GM04503 (cell line): ENCODE data around the gene GARS1.
"Not testable (repeated sequence)": the region's sequence is repeated elsewhere in the genome, so short reads cannot be mapped to it uniquely, and the experiment has no call there.

Experiments used
- DNase-seq: peaks from one replicate; pipeline ENCODE4 v3.0.0-alpha.2; 2012; ENCODE audit warnings: low read depth

GARS1 gene, protein sequence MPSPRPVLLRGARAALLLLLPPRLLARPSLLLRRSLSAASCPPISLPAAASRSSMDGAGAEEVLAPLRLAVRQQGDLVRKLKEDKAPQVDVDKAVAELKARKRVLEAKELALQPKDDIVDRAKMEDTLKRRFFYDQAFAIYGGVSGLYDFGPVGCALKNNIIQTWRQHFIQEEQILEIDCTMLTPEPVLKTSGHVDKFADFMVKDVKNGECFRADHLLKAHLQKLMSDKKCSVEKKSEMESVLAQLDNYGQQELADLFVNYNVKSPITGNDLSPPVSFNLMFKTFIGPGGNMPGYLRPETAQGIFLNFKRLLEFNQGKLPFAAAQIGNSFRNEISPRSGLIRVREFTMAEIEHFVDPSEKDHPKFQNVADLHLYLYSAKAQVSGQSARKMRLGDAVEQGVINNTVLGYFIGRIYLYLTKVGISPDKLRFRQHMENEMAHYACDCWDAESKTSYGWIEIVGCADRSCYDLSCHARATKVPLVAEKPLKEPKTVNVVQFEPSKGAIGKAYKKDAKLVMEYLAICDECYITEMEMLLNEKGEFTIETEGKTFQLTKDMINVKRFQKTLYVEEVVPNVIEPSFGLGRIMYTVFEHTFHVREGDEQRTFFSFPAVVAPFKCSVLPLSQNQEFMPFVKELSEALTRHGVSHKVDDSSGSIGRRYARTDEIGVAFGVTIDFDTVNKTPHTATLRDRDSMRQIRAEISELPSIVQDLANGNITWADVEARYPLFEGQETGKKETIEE

DNA sequence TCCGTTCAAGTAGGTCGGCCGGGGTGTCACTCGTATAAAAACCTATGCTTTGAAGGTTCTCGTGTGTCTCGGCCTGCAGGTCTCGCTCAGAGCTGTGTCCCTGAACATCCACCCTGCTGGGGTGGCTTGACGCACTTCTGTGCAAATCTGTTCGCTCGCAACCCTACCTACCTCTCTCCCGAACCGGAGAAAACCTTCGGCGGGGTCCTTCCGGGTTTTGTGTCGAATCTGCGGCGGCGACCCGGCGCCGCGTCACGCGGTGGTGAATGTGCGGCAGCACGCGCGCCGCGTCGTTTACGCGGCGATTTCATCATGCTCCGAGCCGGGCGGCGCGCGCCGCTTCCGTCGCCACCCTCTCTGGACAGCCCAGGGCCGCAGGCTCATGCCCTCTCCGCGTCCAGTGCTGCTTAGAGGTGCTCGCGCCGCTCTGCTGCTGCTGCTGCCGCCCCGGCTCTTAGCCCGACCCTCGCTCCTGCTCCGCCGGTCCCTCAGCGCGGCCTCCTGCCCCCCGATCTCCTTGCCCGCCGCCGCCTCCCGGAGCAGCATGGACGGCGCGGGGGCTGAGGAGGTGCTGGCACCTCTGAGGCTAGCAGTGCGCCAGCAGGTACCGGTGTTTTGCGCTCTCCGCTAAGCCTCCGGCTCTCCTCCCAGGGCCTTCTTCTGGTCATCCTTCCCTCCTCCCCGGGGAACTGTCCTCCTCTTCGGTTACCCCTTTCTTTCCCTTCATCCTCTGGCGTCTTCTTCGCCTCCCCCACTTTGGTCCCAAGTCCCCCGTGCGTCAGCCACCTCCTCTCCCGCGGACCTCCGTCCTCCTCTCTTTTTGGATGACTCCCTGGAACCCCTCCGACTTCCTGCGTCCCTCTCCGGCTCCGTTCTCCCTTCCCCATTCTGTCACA, at the start of gene GARS1:
TSS of gene GARS1 (plus strand) at position 339 of the 896 bp plus-strand sequence. CDS start at position 383, 44 bp downstream.
- DNase-seq: peak; percentile 57

DNA sequence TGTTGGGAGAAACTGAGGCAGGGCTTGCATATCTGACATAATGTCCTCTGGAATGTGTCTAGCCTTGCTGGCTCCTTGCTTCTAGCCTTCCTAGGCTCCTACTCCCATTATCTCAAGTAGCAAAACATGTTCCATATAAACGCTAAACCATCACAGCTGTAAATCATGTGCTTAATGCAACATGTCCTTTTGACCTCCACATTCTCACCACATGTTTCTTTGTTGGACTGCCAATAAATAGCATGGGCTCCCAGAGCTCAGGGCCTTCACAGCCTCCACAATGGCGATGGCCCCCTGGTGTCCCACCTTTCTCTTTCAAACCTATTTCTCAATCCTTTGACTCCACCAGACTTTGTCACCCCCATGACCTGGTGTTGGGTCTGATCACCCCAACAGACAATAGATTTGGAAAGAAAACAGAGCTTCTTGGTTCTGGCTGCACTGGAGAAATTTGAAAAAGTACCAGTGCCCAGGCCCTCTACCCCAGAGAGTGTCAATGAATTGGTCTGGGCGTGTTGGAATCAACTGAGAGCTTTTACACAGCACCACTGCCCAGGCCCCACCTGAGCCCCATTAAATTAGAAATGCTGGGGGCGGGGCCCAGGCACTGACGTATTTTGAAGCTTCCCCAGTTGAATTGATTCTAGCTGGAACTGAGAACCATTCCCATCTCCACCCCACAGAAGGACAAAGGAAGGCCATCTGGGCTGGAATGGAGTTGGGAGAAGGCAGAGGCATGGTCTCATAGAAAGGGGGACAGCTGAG, 48.7 kb upstream of the GARS1 start:
- no peak for DNase-seq

DNA sequence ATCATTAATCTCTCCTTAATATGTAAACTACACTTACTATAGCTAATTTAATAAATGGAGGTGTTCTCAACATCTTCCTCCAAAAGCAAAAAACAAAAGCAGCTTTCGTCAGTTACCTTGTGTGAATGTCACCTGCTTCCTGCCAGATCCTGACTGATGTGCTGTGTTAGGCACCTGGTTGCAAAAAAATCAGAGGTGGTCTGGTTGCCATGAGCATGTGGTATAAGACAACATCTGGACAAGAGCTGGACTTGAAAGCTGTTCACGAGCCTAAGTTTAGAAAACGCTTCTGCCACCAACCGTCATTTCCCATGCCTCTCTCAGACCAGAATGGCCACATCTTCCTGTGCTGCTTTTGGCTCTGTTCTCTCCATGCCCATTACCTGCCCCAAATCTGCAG, 48.1 kb upstream of the GARS1 start:
- no peak for DNase-seq

DNA sequence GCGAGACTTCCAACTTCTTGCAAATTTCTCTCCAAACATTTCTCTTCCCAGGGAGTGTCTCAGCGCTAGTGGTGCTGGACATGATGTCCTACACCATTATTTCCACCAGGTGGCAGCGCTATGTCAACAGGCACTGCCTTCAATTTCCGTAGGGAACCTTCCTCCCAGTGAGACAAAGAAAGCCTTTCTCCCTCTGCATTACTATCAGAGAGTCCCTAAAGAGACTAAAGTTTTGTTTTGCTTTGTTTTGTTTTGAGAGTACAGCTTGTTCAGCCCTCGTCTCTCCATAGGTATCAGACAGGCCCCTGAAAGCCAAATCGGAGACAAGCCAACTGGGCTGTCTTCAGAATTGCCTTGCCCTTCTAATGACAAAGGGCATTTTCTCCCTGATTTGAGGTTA, 45.8 kb upstream of the GARS1 start:
- DNase-seq: peak; percentile 26

DNA sequence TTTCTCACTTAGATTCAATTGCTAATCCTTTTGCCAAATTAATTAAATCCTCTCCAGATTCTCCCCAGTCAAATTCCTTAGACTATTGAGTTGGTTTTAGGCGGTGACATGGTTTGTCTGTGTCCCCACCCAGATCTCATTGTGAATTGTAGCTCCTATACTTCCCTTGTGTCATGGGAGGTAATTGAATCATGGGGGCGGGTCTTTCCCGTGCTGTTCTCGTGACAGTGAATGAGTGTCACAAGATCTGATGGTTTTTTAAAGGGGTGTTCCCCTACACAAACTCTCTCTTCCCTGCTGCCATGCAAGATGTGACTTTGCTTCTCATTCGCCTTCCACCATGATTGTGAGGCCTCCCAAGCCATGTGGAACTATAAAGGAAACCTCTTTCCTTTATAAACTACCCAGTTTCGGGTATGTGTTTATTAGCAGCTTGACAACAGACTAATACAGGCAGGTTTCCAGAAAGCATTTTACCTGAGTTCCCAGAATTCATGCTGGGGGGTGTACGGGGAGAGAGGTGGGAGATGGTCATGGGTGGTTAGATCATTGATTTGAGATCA, 44.7 kb upstream of the GARS1 start:
- no peak for DNase-seq

DNA sequence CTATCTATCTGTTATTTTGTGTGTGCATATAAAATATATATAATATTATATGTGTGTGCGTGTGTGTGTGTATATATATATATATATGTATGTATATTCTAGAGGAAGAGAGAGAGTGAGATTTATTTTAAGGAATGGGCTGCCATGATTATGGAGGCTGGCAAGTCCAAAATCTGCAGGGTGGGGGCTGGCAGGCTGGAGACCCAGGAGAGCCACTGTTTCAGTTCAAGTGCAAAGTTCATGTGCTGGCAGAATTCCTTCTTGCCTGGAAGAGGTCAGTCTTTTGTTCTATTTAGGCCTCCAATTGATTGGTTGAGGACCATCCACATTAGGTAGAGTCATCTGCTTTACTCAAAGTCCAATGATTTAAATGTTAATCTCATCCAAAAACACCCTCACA, 42.3 kb upstream of the GARS1 start:
- no peak for DNase-seq

DNA sequence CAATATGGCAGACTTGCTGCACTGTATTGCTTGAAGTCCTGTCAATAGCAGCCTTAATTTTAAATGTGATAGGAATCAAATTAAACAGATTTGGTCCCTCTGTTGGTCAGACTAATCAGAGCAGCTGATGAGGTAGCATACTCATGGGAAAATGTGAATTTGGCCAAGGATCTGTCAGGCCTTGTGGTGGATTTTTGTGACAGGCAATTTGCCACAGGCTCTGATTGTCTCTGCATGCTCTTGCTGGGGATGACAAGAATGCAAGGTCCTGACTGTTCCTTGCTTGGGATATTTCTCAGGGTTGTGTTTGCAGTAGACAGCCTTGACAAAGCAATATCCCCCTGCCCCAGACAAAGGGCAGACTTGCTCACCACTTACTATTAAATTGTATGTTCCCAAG, 41.5 kb upstream of the GARS1 start:
- no peak for DNase-seq

DNA sequence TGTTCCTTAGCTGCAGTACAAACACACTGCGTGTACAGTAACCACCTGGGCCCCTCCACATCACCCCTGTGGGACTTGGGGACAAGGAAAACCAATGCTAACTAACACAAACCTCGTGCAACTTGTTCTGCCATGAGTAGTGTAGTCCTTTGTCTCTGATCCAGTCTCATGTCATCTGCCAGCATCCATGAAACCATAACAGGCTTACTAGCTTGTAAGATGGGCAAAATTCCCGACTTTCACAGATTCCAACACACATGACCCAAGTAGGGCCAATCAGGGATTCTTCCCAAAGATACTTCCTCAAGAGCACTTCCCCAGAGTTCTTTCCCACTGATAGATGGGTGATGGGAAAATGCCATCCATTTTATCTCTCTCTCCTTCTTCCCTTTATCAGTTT, 41.1 kb upstream of the GARS1 start:
- DNase-seq: no peak

DNA sequence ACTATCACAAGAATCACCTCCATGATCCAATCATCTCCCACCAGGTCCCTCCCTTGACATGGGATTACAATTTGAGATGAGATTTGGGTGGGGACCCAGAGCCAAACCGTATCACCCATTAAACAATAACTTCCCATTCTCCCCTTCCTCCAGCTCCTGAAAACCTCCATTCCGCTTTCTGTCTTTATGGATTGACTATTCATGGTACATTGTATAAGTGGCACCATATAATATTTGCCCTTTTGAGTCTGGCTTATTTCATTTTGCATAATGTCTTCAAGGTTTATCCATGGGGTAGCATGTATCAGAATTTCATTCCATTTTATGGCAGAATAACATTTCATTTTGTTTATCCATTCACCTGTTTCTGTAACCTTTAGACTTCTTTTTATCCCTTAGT, 39.2 kb upstream of the GARS1 start:
- no peak for DNase-seq

DNA sequence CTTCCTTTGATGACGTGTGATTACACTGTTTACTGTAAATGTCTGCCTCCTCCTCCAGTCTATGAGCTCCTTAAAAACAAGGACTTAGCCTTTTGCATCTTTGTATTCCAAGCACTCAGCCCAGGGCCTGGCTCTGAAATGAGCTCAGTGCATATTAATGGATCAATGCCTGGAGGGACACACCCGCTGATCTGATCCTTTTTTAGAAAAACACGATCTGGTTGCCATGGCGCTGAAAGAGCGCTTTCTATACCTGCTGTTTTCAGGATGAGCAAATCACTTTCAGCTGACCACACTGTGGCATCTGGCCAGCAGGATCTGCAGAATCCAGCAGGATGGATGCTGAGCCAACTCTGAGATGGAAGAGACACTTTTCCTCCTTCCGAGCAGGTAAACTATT, 37.8 kb upstream of the GARS1 start:
- no peak for DNase-seq

DNA sequence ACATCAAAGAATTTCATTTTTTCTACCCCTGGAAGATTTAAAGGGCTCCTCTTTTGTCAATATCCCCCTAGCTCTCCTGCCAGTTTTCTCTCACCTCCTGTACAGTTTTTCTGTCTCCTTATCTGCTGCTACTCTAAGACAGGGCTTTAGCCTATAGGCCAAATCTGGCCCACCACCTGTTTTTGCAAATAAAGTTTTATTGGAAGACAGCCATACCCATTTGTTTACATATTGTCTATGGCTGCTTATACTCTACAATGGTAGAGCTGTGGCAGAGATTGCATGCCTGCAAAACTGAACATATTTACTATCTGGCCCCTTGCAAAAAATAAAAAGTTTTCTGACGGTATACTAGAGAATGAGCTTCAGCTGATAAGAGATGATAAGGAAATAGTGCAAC, 37.4 kb upstream of the GARS1 start:
- DNase-seq: no peak

DNA sequence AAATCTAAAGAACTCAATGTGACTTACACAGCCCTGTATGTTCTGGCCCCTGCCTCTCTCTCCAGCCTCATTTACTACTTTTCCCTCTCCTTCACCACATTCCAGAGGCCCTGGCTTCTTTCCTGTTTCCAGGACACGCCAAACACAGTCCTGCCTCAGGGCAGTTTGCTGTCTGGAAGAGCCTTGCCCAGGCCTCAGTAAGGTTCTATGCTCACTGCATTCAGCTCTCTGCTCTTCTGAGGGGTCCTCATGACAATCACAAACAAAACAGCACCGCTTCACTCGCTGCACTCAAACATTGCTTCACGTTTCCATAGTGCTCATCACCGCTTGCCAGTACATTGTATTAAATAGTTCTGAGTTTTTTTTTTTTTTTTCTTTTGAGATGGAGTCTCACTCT, 35.1 kb upstream of the GARS1 start:
- no peak for DNase-seq

DNA sequence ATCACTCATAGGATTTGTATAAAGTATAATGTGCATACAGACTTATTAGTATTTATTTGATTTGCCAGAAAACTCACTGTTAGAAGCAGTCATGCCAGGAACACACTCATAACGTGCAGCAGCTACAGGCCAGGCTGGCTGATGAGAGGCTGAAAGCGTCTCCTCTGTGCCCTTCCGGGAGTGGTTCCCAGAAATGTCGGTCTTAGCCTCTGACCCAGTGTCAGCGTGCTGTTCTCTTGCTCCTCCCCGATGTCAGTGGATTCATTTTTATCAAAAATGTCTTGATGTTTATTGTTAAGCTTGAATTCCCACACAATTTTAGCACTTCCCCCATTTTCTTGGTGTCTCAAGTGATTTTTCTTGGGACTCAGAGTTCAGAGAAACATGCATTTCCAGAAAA, 33.3 kb upstream of the GARS1 start:
- no peak for DNase-seq

DNA sequence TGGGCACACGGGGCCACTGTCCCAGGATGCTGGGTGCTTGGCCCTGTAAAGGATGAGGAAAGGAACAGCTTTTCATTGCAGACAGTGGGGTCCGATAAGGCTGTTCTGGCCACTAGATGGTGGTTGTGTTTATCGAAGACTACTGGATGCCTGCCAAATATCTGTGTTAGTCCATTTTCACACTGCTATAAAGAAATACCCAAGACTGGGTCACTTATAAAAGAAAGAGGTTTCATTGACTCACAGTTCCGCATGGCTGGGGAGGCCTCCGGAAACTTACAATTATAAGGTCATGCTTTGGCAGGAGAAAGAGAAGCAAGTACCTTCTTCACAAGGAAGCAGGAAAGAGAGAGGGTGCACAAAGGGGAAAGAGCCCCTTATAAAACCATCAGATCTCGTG, 32.2 kb upstream of the GARS1 start:
- DNase-seq: no peak

DNA sequence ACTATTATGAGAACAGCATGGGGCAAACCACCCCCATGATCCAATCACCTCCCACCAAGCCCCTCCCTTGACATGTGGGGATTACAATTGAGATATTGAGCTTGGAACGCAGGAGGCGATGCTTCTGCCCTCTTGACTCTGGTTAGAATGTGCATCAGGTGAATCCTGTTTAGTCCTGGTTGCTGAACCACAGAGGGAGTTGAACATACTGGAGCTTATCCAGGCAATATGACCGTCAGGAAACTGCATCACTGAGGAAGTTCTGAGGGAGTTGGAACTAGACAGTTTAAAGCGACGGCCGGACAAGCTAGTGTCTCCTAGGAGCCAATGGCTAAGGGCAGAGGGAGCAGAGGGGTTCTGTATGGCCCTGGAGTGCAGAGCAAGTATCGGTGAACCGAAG, 31.8 kb upstream of the GARS1 start:
- DNase-seq: no peak

DNA sequence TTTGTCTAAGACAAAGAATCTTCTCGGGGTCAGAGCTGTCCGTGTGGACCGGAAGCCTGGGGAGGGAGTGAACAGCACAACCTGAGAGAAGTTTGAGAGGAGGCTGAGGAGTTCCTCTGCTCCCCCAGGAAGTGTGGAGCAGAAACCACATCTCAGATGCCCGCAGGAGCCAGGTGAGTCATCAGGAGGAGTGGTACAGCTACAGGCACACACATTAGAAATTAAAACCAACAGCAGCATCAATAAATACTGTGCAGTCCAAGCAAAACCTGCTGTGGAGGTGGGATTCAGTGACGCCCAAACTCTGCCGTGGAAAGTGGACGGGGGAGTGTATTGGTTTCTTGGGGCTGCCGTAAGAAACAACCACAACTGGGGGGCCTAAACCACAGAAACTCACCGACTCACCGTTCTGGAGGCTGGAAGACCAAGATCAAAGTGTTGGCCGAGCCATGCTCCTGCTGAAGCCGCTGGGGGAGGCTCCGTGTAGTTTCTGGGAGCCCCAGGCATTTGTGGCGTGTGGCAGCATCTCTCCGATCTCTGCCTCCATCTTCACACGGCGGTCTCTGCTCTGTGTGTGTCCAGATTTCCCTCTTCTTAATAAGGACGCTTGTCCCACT, 31.2 kb upstream of the GARS1 start:
- no peak for DNase-seq

DNA sequence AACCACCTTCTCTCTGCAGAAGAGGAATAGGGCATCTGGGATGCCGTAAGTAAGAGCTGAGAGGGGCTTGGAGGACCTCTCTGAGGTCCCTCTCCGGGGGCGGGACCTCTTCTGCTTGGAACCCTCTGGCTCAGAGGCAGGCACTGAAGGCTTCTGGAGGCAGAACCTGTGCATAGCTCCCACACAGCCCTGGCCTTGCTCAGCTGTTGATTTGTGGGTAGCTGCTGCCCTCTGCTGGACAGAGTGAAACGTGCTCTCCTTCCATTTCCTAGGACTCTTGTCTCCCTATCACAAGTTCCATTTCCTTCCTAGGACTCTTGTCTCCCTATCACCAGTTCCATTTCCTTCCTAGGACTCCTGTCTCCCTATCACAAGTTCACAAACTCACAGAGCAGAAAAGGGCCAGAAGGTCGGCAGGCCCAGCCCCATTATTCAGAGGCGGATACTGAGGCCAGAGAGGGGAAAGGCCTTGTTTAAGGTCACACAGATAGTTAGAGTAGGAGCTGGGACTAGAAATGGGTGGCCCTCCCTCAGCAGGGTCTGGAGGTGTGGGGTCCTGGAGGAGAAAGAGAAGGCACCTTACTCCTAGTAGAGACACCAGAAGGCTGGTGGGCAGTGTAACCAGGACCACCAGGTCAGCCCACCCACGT, 30.3 kb upstream of the GARS1 start:
- DNase-seq: peak; percentile 28

DNA sequence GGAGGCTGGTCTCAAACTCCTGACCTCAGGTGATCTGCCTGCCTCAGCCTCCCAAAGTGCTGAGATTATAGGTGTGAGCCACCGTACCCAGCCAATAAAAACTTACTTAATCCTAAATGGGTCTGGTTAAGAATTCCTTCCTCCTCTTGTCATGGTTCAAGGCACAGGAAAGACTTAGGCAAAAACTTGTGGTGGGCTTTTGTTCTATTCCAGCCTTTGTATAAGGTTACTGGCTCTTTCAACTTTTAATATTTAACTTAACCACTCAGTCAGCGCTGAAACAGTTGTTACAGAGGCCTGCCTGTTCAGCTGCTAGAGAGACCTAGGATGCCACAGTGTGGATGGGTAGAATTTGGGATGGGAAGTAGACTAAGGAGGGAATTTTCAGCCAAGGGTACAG, 28.1 kb upstream of the GARS1 start:
- DNase-seq: no peak

DNA sequence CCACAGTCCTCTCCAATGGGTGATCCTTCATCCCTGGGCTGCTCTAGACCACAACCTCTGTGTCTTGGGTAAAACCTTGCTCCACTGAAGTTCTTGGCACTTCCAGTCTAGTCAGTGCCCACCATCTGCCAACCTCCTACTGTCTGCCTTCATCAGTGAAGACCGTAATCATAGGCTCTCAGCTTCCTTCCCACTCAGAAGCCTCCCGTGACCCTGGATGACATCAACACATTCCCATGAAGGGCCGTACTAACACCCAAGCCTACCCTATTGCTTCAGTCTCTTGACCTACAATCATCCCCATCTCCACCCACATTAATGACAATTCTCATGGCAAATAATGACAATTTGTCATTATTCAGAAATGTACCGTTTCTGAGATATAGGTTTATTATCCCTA, 27.6 kb upstream of the GARS1 start:
- no peak for DNase-seq

DNA sequence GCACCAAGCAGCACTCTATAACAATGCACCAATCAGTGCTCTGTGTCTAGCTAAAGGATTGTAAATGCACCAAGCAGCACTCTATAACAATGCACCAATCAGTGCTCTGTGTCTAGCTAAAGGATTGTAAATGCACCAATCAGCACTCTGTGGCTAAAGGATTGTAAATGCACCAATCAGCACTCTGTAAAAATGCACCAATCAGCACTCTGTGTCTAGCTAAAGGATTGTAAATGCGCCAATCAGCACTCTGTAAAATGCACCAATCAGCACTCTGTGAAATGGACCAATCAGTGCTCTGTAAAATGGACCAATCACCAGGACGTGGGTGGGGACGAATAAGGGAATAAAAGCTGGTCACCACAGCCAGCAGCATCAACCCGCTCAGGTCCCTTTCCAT, 24.4 kb upstream of the GARS1 start:
- not testable (repeated sequence) for DNase-seq
